HG03159 (cell line): ENCODE data around the gene LMX1B.

Source experiments
- ATAC-seq: cut with Tn5 transposase; IDR thresholded peaks from one replicate; pipeline ENCODE4 v1.9.1; 2021; ENCODE audit warnings: mild to moderate bottlenecking, moderate library complexity; ENCODE audit not compliant: unreplicated experiment

Gene LMX1B

GRCh38 chr9:126693428-126693944 is 79.8 kb downstream of the LMX1B start:
- no peak for ATAC-seq

GRCh38 chr9:126694206-126695081 is 80.7 kb downstream of the LMX1B start:
- no peak for ATAC-seq

GRCh38 chr9:126695186-126695585 is 81.5 kb downstream of the LMX1B start:
- ATAC-seq, result no peak

- ATAC-seq, result no peak
Measured at GRCh38 chr9:126695701-126696400, 82.1 kb downstream of the LMX1B start.

DNA sequence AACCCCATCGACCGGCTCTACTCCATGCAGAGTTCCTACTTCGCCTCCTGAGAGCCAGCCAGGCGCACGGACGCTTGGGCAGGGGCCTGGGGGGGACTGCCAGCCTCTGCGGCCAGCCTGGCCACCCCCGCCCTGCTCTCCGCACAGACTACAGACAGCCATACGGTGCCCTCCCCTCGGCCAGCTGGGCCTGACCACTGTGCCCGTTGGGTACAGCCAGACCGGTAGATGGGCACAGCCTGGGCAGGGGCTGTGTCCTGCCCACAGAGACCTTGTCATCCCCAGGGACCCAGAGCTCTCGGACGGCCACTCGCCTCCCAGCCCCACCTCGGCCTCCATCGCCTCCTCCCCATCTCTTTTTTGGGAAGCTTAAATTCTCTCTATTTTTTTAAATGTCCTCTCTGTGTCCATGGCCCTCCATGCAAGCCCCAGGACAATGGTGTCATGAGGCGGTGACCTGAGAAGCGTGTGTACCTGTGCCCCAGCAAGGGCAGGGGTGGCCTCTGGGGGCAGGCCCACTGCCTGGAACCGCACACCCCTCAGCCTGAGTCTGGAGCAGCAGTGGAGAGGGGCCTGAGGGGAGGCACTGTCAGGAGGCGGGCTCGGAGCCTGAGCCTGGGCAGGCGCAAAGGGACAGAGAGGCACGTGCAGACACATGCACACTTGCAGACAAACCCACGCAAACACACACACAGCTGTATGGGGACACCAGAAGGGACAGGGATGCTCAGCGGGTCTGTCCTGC is 82.8 kb downstream of the LMX1B start:
- no peak for ATAC-seq

- no peak for ATAC-seq
Measured at GRCh38 chr9:126697330-126697729, 83.6 kb downstream of the LMX1B start.

DNA sequence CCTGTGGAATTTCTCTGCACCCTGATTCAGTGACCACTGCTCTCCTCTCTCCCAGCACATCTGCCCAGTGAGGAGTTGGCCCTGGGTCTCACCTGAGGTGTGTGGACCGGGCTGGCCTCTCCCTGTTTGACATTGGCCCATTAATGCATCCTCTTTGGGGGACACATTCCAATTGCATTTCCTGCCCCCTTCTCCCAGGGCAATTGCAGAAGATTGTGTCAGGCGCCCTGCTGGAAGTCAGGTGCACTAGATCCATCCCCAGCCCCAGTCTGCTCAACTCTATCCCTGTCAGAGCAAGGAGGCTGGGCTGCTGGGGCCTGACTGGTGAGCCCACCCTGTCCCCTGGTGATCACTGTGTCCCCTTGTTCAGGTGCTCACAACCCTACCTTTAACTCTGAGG is 84.5 kb downstream of the LMX1B start:
- no peak for ATAC-seq

- ATAC-seq, result no peak
Measured at GRCh38 chr9:126698756-126699155, 85.0 kb downstream of the LMX1B start.

DNA sequence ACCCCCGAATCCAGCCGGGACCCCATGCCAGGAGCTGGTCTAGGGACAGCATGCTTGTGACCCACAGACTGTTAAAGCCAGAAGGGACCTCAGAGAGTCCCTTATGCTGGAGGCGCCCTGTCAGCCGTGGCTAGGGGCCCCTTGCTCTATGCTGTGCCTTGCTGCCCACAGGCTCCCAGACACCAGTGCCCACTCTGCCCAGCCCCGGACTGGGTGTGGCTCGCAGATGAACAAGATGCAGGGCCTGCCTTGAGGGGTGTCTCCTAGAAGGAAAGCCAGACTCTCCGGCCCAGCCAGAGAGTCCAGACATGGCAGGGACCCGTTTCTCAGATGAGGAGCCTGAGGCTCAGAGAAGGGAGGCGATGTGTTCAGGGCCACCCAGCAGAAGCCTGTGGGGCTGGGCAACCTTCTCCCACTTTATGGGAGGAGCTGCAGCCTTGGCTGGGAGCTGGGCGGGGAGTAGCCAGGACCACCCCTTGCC is 85.7 kb downstream of the LMX1B start:
- ATAC-seq, result no peak

- ATAC-seq, result no peak
Measured at GRCh38 chr9:126700296-126700695, 86.6 kb downstream of the LMX1B start.

- ATAC-seq, result no peak
Measured at GRCh38 chr9:126700903-126701812, 87.4 kb downstream of the LMX1B start.

- ATAC-seq, result no peak
Measured at GRCh38 chr9:126701813-126702140, 88.0 kb downstream of the LMX1B start.

DNA sequence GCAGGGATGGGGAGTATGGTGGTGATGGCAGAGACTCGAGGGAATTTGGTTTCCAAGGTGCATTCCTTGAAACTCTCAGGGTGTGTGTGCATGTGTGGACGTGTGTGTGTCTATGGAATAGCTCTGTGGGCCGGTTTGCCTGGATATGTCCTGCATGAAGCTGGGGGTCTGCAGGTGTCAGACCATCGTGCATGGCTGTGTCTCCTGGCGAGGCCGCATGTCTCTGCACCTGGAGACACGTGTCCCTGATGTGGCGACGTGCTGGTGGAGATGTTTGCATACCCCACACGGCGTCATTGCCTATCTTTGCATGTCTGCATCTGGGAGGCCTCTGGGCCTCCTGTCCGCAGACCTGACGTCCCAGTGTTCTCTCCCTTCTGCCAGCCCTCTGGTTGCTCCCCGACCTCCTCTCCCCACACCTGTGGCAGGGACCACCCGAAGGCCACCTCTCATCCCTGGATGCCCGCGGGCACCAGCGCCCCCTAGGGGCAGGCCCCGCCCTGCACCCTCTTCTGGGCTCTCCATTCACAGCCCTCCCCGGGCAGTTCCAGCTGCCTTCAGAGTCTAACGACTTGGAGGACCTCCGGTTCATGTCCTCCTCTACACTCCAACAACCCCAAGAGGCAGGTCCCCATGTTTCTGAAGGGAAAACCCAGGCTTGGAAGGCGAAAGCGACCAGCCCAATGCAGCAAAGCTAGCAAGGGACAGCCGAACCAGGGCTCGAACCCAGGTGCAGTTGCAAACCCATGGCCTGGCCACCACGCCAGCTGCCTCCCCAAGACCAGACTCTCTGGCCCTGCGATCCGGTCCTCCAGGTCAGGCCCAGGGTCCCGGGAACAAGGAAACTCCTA is 88.6 kb downstream of the LMX1B start:
- no peak for ATAC-seq

GRCh38 chr9:126703002-126703865 is 89.5 kb downstream of the LMX1B start:
- ATAC-seq, result no peak

- no peak for ATAC-seq
Measured at GRCh38 chr9:126703866-126704156, 90.1 kb downstream of the LMX1B start.

- ATAC-seq, result no peak
Measured at GRCh38 chr9:126704157-126704891, 90.6 kb downstream of the LMX1B start.

- ATAC-seq, result no peak
Measured at GRCh38 chr9:126704892-126705766, 91.4 kb downstream of the LMX1B start.
